Hematopoietic multipotent progenitor cell treated with erythropoietin and hydrocortisone succinate and interleukin-3 and kit ligand, for 4 days (in vitro differentiated cells): ENCODE results near the gene HMOX2.

ENCODE experiments used
- DNase-seq: peaks from one replicate; pipeline ENCODE4 v3.0.0-alpha.2; 2015

Gene HMOX2, protein sequence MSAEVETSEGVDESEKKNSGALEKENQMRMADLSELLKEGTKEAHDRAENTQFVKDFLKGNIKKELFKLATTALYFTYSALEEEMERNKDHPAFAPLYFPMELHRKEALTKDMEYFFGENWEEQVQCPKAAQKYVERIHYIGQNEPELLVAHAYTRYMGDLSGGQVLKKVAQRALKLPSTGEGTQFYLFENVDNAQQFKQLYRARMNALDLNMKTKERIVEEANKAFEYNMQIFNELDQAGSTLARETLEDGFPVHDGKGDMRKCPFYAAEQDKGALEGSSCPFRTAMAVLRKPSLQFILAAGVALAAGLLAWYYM

DNA sequence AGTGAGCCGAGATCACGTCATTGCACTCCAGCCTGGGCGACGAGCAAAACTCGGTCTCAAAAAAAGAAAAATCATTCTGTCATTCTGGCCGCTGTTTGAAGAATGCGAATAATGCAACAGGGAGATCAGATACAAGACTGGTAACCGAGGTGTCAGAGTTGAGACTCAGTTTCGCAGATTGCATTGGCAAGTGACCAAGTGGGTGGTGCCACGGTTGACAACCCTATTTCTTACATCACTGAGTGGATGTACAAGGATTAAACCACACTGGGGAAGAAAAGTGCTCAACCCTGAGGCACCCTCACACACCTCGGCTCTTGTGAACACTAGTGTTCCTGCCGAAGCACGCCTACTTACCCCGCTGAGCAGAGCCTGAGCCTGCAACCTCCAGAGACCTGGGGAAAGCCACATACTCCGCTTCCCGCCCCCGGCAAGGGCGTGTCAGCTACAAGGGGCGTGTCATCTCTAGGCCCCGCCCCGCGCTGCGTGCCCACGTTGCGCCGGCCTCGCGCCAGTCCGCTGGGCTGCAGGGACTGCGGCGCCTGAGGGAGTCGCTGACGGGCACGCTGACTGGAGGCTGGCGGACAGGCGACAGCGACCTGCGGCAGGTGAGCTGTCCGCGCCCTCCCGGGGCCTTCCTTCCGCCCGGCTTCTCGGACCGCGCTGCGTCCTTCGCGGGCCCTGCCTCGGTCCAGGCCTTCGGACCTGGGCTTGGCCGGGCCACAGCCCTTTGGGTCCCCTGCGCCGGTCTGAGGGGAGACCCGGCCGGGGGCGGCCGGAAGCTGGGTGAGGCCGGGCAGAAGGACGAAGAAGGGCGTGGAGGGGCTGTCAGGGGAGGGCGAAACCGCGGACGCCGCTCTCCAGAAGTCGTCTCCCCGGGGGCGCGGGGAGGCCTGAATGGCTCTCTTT lies at the start of gene HMOX2:
HMOX2 (plus strand) TSS at position 519 of the 909 bp plus-strand sequence. CDS start 29,127 bp downstream, outside the sequence.
- DNase-seq: peak; percentile 96

DNA sequence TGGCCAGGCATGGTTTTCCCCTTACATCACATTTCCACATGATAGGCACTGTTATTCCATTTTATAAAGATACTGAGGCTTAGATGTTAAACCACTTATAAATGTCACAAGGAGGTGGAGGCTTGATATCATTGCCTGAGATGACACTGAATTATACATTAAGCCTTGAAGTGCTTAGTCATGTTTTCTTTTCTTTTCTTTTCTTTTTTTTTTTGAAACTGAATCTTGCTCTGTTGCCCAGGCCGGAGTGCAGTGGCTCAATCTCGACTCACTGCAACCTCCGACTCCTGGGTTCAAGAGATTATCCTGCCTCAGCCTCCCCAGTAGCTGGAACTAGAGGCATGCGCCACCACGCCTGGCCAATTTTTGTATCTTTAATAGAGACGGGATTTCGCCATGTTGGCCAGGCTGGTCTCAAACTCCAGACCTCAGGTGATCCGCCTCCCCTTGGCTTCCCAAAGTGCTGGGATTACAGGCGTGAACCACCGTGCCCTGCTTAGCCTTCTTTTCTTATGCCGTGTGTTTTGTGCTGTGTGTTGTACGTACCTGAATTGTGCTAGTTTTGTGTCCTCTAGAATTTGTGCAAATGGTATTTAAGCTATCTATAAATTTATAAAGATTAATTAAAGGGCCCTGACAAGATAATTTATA lies 49.4 kb upstream of the HMOX2 start:
- DNase-seq: no peak

DNA sequence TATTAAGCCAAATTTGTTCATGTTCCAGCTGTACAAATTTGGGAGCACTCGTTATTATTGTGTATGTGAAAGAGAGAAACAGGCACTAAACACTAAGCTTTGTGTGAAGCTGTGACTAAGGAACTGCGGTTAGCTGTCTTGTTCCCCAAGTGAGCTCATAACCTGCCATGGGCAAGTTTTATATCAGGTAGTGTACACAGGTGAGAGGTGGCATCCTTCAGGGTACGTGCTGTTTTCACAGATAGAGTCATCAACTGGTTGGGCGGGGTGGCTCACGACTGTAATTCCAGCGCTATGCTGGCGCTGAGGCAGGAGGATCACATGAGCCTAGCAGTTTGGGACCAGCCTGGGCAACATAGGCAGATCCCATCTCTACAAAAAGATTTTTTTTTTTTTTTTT lies 47.7 kb upstream of the HMOX2 start:
- no peak for DNase-seq

DNA sequence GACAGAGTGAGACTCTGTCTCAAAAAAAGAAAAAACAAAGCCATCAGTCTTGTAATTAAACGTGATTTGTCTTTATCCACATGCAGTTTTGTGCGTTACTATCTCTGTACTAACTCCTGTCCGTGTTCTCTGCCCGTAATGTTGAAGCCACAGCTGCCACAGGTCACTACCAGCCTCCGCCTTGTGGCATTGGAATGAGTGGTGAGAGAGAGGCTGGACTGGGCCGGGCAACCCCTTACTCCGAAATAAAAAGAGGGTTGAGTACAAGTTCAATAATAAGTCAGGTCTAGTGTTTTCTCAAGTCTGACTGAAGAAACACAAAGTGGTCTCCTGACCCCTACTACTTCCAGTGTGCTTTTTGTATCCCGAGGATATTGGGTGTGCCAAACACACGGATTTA lies 45.2 kb upstream of the HMOX2 start:
- no peak for DNase-seq

DNA sequence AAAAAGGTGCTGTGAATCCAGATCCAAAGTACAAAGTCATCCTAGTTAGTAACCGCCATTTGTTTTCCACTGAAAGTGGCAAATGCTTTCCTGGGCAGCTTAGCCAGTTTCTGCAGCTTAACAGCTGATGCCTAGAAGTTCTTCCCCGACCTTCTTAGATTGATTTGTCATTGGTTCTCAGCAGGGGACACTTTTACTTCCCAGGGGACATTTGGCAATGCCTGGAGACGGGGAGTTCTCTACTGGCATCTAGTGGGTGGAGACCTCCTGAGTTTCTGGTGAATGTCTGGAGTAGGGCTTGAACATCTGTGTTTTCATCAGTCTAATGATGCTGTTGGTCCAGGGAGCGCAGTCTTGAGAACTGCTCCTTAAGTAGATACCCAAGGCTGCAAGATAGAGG lies 43.0 kb upstream of the HMOX2 start:
- DNase-seq: no peak

DNA sequence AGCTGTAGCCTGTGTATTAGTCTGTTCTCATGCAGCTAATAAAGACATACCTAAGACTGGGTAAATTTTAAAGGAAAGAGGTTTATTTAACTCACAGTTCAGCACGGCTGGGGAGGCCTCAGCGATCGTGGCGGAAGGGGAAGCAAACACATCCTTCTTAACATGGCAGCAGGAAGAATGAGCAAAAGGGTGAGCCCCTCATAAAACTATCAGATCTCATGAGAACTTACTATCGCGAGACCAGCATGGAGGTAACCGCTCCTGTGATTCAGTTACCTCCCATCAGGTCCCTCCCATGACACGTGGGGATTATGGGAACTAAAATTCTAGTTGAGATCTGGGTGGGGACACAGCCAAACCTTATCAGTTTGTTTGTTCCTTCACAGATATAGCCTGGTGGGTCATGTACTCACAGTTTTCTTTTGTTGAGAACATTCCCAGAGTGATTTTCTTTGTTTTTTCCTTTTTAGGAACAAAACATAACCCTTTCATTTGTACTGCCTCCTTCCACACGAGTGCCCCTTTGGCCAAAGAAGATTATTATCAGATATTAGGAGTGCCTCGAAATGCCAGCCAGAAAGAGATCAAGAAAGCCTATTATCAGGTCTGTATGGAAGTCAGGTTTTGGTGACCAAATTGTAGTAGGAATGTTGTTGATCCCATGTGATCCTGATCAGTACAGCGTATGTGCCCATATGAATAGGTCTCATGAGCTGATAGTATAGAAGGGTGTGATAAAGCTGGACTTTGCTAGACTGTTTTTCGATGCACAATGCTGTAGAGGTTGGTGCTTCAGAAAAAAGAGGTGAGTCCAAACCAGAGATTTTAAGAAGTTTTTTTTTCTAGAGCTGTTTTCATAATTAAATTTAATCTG lies 42.0 kb upstream of the HMOX2 start:
- peak; percentile 66 for DNase-seq

DNA sequence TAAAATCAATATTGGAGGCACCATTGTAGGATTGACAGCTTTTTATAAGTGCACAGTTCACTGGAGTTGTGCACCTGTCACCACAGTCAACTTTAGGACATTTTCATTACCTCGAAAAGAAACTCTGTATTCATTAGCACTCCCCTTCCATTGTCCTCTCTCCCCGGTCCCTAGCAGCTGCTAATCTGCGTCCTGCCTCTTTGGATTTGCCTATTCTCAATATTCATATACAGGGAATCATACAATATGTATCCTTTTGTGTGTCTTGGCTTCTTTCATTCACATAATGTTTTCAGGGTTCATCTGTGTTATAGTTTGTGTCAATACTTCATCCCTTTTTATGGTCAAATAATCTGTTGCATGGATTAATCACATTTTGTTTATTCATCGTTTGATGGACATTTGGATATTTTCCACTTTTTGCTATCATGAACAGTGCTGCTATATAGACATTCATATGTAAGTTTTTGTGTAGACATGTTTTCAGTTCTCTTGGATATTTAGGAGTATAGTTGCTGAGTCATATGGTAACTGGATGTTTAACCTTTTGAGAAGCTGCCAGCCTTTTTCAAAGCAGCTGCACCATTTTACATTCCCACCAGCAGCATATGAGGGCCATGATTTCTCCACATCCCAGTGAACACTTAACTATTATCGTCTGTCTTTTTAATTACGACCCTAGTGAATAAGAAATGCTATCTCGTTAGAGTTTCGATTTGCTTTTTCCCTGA lies 40.7 kb upstream of the HMOX2 start:
- no peak for DNase-seq

DNA sequence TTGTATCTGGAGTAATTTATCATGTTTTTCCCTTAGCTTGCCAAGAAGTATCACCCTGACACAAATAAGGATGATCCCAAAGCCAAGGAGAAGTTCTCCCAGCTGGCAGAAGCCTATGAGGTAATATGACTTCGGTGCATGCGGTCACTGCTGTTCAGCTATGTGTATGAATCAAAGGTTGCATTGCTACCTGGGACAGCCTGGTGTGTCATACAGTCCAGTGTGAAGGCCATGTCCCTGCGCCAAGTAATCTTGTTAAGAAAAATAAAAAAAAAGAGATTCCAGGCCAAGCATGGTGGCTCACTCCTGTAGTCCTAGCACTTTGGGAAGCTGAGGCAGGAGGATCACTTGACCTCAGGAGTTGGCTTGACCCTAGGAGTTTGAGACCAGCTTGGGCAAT lies 38.8 kb upstream of the HMOX2 start:
- no peak for DNase-seq

DNA sequence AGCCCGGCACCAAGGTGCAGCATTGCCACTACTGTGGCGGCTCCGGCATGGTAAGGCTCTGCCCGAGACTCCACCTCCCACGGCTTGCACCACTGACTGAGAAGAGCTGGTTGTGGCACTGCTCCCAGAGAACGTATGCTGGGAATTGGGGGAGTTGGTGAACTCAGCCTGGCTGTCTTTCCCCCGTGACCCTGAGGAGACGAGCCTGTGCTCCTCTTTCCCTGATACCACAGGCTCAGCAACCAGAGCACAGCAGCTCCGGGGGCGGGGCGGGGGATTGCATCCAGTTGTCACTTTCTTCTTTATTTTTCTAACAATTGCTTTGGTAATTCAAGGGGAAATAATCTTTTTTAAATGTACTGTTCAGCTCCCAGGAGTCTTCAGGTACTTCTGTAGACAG lies 33.8 kb upstream of the HMOX2 start:
- no peak for DNase-seq

DNA sequence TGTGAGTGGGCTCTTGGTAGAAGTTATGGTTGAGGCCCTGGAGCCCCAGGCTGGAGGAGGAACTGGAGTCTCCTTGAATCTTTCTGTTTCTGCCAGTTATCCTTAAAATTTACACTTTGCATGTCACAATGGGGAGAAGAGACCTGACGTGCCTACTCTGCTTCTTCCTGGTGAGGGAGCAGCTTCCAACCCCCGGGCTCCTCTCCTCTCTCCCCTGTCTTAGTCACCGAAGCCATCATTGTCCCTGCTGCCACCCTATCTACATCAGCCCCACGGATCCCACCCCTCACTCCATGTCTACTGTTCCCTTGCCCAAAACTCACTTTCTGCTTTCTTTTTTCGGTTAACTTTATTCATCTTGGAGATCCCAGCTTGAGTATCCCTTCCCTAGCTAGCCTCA lies 32.9 kb upstream of the HMOX2 start:
- DNase-seq: no peak

DNA sequence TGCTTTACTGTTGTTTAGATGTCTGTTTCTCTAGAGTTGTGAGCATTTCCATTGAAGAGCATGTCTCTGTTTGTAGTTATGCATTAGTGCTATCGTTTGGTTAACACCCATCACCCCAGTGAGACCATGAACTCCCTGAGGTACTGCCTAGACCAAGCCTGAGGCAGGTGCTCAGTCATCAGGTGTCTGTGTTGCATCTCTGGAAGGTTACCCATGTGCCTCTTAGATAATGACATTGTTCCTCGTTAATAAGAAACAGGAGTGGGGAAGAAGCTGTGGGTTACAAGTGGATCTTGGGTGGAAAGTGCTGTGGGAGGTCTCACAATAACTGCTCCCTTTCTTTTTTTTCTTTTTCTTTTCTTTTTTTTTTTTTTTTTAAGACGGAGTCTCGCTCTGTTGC lies 32.2 kb upstream of the HMOX2 start:
- no peak for DNase-seq

DNA sequence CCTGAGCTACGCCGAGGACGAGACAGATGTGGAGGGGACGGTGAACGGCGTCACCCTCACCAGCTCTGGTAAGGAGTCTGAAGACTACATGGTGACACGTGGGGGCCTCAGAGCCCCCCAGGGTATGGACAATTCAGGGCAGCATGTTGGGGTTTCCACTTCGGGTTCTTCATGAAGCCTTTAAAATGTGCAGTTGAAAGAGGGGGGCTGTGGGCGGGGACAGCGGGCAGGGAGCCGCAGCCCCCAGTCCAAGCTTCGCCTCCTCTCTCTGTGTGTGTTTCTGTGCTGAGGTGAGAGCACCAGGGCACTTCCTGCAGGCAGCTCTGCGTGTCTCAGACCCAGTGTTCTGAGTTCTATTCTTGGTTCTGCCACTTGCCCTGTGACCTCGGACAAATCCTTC lies 25.8 kb upstream of the HMOX2 start:
- DNase-seq: no peak

DNA sequence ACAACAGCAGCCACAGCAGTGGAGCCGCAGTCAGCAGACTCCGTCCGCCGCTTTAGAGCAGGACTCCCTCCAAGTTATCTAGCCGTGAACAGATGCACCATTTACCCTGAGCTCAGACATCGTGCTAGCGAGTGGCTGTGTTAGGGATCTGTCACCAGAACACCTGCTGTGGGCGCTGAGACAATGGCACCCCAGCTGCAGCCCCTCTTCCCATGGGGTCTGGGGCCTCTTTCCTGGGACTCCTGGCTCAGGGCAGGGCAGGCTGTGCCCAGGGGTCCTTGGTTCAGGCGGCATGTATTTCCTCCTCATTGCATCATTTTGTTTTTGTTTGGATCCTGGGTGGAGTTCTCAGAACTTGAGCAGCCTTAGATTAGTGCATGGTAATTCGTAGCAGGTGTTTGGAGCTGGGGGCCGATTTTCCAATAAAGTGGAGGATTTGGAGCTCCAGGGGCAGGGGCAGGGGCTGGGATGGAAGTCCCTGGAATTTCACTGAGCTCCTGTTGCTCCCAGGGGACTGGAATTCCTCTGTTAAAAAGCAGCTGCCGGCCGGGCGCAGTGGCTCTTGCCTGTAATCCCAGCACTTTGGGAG lies 25.2 kb upstream of the HMOX2 start:
- no peak for DNase-seq

DNA sequence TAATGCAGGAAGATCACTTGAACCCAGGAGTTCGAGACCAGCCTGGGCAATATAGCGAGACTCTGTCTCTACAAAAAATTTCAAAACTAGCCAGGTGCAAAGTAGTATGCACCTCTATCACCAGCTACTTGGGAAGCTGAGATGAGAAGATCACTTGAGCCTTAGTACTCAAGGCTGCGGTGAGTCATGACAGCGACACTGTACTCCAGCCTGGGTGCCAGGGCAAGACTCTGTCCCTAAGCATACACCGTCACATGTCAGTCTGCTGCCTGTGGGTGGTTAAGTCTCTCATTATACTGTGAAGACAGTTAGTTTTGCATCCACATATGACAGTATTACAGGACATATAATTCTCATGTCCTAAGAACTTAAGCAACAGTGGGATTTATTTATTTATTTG lies 23.5 kb upstream of the HMOX2 start:
- DNase-seq: no peak

DNA sequence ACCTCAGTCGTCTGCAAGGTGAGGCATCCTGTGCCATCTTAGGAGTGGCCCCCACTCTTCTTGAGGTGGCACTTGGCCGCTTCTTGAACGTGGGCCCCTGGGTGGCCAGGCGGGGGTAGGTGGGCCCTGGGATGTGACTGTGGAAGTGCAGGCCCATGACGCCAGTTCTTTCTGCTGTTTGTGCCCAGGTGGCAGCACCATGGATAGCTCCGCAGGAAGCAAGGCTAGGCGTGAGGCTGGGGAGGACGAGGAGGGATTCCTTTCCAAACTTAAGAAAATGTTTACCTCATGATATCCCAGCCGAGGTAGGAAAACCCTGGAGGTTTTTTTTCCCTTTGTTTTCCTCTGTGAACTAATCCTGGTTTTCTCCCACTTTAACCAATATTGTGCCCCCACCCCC lies 21.6 kb upstream of the HMOX2 start:
- DNase-seq: no peak

DNA sequence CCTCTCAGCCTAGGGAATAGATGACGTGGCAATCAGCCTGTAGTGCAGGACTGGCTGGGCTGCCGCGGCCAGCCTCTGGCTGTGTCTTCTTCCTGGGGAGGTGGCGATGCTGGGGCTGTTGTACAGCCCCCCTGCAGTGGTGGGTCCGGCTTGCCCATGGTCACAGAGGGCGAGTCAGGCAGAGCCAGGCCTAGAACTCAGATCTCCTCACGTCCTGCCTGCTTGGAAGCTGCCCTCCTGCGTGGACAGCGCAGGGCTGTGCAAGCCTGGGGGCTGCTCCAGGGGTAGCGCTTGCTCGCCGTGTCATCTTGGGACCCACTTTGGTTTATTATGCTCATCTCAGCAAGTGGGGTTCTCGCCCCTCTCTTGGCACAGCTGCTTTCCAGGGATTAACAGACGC lies 21.1 kb upstream of the HMOX2 start:
- no peak for DNase-seq

DNA sequence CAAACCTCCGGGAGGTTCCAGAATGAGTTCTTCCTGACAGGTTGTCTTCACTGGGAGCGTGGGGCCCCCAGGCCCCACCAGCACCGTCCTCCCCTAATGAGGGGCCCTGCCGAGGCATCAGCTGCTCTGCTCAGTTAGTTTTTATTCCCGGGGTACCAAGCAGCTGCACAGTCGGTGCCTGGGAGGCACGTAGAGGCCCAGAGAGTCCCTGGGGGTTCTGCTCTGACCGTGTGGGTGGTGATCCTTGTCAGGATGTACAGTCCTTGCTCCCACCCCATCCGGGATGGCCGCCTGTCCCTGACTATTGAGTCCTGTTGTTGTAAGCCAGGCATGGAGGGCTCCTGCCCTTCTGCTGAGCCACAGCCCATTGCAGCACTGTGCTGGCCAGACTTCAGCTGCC lies 20.2 kb upstream of the HMOX2 start:
- DNase-seq: no peak

DNA sequence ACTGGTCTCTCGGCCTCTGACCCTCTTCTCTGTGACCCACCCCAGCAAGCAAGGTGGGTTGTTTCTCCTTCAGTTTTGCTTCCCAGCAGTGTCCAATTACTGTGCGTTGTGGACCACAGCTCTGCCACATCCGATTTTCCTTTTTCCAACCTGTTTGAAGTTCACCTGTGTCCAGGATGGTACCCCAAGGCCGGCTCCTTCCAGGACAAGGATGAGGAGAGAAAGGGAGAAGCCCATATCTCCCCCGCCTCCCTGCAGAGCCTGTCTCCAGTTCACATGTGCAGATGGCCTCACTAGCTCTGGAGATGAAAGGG lies 15.3 kb upstream of the HMOX2 start:
- DNase-seq: no peak

DNA sequence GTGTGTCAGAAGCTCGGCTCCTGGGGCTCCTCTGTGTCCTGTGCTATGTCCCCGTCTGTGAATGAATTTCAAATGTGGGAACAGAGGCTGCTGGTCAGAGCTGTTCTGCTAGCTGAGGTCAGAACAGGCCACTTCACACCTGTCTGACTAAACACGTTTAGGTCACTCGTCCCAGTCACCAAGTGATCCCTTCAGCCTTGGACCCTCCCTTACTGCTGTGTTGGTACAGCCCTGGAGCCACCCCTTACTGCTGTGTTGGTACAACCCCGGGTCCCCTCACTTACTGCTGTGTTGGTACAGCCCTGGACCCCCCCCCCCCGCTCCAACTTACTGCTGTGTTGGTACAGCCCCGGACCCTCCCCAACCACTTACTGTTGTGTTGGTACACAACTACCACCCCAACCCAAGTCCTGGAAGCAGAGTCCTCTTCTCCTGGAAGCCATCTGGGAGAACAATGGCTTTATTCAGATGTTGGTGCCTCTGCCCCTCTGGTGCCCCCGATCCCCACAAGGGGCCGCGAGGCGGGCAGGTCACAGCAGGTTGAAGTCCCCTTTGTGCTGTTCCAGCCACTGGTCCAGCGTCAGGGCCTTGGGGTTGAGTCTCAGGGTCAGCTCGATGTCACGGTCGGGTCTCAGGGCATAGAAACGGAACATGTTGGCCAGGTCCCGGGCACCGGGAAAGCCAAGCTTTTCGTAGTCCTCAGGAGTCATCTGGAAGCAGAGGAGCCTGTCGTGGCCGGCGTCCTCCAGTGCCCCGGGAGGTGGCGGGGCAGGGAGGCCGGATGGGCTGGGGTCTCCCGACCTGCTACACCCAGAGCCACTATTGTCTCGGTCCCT lies 14.7 kb upstream of the HMOX2 start:
- peak; percentile 29 for DNase-seq

DNA sequence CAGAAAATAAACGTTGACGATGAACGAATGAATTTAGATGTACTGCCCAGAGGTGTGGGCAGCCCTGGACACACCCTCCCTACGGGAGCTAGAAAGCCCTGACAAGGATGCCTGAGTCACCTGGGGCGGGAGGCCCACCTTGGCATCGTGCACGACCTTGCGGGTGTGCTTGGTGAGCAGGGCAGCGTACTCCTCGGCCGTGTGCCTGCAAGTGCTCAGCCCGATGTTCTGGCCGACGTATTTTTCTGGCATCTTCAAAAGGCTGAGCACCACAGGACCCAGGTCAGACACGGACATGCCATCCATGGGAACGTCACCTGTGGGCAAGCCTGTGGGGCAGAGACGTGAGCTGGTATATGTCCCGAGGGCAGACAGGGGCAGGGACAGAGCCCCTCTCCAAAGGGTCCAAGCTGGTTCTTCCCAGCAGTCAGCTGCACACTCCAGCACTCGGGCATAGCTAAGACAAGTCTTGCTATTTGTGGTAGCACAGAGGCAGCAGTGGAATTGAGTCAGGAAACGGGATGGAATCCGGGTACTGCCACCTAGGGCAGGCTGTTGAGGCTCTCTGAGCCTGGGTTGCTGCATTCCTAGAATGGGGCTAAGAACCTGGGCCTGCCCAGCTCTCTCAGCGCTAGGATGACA lies 12.6 kb upstream of the HMOX2 start:
- no peak for DNase-seq
